DMS 273 (cell line): ENCODE data around the gene TNFSF18.

ENCODE experiments used
- DNase-seq: peaks from one replicate; lab custom pipeline; 2025; ENCODE audit not compliant: unreplicated experiment; lab: John Stamatoyannopoulos, UW

Gene TNFSF18

GRCh38 chr1:173039626-173040025, 11.1 kb downstream of the TNFSF18 start:
- DNase-seq, result no peak

GRCh38 chr1:173038875-173039554, 11.7 kb downstream of the TNFSF18 start:
- no peak for DNase-seq

GRCh38 chr1:173024543-173024942, 26.2 kb downstream of the TNFSF18 start:
- no peak for DNase-seq

- no peak for DNase-seq
Observed at GRCh38 chr1:173023343-173023742, 27.4 kb downstream of the TNFSF18 start.

GRCh38 chr1:173020138-173020750, 30.5 kb downstream of the TNFSF18 start:
- DNase-seq, result no peak

- DNase-seq, result no peak
Observed at GRCh38 chr1:173017792-173018191, 32.9 kb downstream of the TNFSF18 start.

GRCh38 chr1:173016419-173016818, 34.3 kb downstream of the TNFSF18 start:
- DNase-seq, result no peak

- DNase-seq, result no peak
Observed at GRCh38 chr1:173015629-173016028, 35.1 kb downstream of the TNFSF18 start.

- DNase-seq, result no peak
Observed at GRCh38 chr1:173014160-173014559, 36.6 kb downstream of the TNFSF18 start.

- DNase-seq, result no peak
Observed at GRCh38 chr1:173012126-173012525, 38.6 kb downstream of the TNFSF18 start.

GRCh38 chr1:173009597-173009996, 41.1 kb downstream of the TNFSF18 start:
- DNase-seq, result no peak

- no peak for DNase-seq
Observed at GRCh38 chr1:173005196-173005864, 45.4 kb downstream of the TNFSF18 start.

- no peak for DNase-seq
Observed at GRCh38 chr1:173002891-173003838, 47.6 kb downstream of the TNFSF18 start.

GRCh38 chr1:172999349-172999748, 51.4 kb downstream of the TNFSF18 start:
- no peak for DNase-seq

GRCh38 chr1:172997941-172998361, 52.8 kb downstream of the TNFSF18 start:
- DNase-seq, result no peak

- DNase-seq, result no peak
Observed at GRCh38 chr1:172993640-172994039, 57.1 kb downstream of the TNFSF18 start.

- DNase-seq, result no peak
Observed at GRCh38 chr1:172991674-172992400, 58.9 kb downstream of the TNFSF18 start.

- DNase-seq, result no peak
Observed at GRCh38 chr1:172990598-172991215, 60.0 kb downstream of the TNFSF18 start.
